Sigmoid colon (tissue), 3 donors: ENCODE measurements around the gene MBD4.

Source experiments
- CTCF ChIP-seq, 4 experiments: fragments of 450-650 bp in 3 of 4; fragments of 200-600 bp in 1 of 4; IDR thresholded peaks; one replicate each; pipeline ENCODE4 v1.5.1; 2016 to 2019; ENCODE audit warnings: antibody characterized with exemption in 4 of 4, mild to moderate bottlenecking in 3 of 4, moderate library complexity in 2 of 4
- POLR2A ChIP-seq, 2 donors: fragments of 450-650 bp; IDR thresholded peaks; one replicate each; pipeline ENCODE4 v1.6.1; 2016; ENCODE audit warnings: antibody characterized with exemption in 2 of 2, mild to moderate bottlenecking in 2 of 2, moderate library complexity in 2 of 2

- TF ChIP-seq CTCF (IDR thresholded peaks at IDR 0.05) (no peak), POLR2A (IDR thresholded peaks at IDR 0.05) (no peak)
Observed at GRCh38 chr3:129453732-129454131, 14.0 kb upstream of the MBD4 start.
